HepG2 (cell line): ENCODE results near the gene WSB1.

Source experiments
- HMG20B ChIP-seq: conservative IDR thresholded peaks from 2 replicates; pipeline ENCODE4 v1.6.1; 2016; ENCODE audit warnings: missing genetic modification reagents, missing compliant biosample characterization
- SPEN ChIP-seq: sonication (generic); formaldehyde crosslinking; IDR thresholded peaks from 2 replicates; pipeline ENCODE4 v1.5.1; 2020; ENCODE audit warnings: low read depth, mild to moderate bottlenecking, missing genetic modification reagents
- ZNF512 ChIP-seq: sonication (generic); formaldehyde crosslinking; IDR thresholded peaks from 2 replicates; pipeline ENCODE4 v1.4.0; 2020; ENCODE audit warnings: mild to moderate bottlenecking, missing genetic modification reagents
- ZNF790 ChIP-seq: sonication (generic); formaldehyde crosslinking; IDR thresholded peaks from 2 replicates; pipeline ENCODE4 v1.8.0; 2022; ENCODE audit warnings: missing genetic modification reagents, mild to moderate bottlenecking, borderline replicate concordance

DNA sequence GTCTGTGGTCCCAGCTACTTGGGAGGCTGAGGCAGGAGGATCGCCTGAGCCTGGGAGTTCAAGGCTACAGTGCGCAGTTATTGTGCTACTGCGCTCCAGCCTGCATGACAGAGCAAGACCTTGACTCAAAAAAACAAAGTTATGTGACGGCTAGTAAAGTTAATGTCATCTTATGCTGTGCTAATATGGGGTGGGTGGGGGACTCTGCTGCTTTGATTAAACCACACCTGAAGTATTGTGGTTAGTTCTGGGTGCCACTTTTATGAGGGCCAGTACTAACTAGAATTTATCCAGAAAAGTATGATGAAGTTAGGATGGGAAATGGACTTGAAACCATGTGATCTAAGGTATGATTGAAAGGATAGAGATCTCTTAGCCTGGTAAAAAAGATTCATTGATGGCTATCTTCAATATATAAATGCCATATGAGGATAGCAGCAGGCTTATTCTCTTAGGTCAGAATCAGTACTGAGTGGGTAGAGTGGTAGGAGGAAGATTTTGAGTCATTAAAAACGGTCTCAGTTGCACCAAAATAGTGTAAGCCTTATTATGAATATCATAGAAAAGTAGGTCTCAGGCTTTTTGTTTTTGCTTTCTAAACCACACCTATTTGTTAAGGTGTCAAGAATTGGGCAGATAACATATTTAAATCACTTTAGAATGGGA lies 5.6 kb downstream of the WSB1 start:
- no peak for TF ChIP-seq SPEN
- no peak for TF ChIP-seq ZNF790 (CRISPR knock-in tag)
- TF ChIP-seq HMG20B (CRISPR knock-in tag): no peak
- TF ChIP-seq ZNF512 (CRISPR knock-in tag): no peak
